Astrocyte of the cerebellum (primary cell): ENCODE results near the gene SORCS2.

ENCODE experiments used
- DNase-seq: peaks from one replicate; pipeline ENCODE4 v3.0.0-alpha.2; 2011; ENCODE audit warnings: low read depth
- H3K4me3 ChIP-seq: 2 replicates; pipeline ENCODE4 v1.5.1; 2011; ENCODE audit warnings: mild to moderate bottlenecking, low read depth, low read length, moderate library complexity
- in situ Hi-C: cut with HindIII; loops from 2 replicates; pipeline ENCODE4 v1.10.0; 2017; ENCODE audit warnings: low sequenced_read_pairs
- TF ChIP-seq, protein P1 (sequence below): IDR thresholded peaks from 2 replicates; pipeline ENCODE4 v1.5.1; 2012; ENCODE audit warnings: low read length, low read depth, moderate library complexity, mild to moderate bottlenecking; ENCODE audit errors: missing control alignments

Gene SORCS2

DNA sequence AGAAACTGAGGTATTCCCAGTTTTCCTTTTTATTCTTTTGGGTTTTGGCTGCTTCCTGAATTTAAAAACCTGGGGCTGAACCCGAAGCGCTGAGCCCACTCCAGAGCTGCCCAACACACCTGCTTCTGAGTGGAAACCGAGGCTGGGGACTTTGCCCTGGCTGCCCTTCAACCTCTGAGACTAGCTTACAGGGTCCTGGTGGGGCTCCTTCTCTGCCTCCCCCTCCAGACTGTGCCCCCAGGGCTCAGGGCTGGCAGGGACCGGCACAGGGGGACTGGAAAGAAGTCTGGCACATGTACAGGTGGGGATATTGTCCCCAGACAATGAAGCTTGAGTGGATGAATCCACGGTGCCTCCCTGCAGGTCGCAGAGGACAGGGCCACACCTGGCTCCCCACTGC is 482.8 kb downstream of the SORCS2 start:
- DNase-seq, result no peak
- TF ChIP-seq, protein P1, sequence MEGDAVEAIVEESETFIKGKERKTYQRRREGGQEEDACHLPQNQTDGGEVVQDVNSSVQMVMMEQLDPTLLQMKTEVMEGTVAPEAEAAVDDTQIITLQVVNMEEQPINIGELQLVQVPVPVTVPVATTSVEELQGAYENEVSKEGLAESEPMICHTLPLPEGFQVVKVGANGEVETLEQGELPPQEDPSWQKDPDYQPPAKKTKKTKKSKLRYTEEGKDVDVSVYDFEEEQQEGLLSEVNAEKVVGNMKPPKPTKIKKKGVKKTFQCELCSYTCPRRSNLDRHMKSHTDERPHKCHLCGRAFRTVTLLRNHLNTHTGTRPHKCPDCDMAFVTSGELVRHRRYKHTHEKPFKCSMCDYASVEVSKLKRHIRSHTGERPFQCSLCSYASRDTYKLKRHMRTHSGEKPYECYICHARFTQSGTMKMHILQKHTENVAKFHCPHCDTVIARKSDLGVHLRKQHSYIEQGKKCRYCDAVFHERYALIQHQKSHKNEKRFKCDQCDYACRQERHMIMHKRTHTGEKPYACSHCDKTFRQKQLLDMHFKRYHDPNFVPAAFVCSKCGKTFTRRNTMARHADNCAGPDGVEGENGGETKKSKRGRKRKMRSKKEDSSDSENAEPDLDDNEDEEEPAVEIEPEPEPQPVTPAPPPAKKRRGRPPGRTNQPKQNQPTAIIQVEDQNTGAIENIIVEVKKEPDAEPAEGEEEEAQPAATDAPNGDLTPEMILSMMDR, result no peak
- no peak overlapping the region for H3K4me3 ChIP-seq
- in situ Hi-C loops, result no loop called here

DNA sequence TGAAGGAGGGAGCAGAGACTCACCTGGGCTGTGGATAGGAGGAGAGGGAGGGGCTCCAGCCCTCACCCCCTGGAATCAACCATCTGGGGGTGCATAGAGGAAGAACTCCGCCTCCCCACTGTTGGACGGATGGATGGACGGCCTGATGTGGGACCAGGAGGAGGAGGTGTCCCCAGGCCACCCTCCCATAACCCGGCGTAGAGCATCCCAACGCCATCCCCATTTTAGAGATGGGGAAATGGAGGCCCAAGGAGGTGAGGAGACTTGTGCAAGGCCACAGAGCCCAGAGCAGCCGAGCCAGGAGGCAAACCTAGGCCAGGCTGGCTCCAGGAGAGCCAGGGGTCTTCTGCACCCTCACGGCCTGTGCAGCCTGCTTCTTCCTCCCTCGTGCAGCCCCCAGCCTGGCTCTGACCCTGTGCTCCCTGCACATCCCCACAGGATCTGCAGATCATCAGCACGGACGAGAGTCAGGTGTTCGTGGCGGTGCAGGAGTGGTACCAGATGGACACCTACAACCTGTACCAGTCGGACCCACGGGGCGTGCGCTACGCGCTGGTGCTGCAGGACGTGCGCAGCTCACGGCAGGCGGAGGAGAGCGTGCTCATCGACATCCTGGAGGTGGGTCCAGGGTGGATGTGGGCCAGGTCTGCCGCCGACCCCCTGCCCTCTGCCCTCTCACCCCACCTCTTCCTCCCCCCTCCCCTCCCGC is 483.4 kb downstream of the SORCS2 start:
- TF ChIP-seq, protein P1, result no peak
- in situ Hi-C loops, result no loop called here

DNA sequence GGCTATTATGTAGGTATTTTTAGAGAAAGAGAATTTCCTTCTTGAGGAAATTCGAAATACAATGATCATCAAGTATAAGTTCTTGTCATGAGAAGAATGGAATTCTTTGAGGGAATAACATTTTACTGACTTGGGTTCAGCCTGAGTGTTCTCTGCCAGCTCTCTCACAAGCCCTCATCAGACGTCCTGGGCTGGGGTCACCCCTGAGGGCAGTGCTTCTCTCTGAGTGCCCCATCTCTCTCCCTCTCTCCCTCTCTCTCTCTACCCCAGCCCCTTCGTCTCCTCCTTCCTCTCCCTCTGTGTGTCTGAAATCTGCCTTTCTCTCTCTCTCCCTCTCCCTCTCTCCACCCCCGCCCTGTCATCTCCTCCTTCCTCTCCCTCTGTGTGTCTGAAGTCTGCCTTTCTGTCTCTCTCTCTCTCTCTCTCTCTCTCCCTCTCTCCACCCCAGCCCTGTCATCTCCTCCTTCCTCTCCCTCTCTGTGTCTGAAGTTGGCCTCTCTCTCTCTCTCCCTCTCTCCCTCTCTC is 484.1 kb downstream of the SORCS2 start:
- no peak for DNase-seq
- in situ Hi-C loops, result no loop called here
- no peak overlapping the region for H3K4me3 ChIP-seq
- TF ChIP-seq, protein P1, result no peak

More for the DNA sequence above, 483.4 kb downstream of the SORCS2 start:
- DNase-seq, result no peak
- H3K4me3 ChIP-seq, result no peak overlapping the region

DNA sequence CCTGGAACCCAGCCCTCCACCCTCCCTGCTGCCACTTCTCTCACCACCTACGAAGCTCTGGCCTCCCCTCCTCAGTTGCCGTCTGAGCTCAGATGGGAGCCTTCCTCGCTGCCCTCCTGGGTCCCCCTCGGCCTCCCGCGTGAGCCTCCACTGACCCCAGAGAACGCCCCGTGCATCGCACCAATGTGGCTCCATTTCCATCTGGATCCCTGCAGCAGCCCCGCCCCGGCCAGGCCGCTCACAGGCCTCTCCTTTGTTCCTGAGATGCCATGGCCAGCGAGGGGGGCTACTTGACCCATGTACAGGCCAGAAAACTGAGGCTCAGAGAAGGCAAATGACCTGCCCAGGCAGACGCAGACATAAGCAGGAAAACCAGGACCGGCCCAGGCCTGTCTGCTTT is 484.7 kb downstream of the SORCS2 start:
- TF ChIP-seq, protein P1, result no peak
- DNase-seq, result no peak
- no peak overlapping the region for H3K4me3 ChIP-seq
- in situ Hi-C loops, result no loop called here

DNA sequence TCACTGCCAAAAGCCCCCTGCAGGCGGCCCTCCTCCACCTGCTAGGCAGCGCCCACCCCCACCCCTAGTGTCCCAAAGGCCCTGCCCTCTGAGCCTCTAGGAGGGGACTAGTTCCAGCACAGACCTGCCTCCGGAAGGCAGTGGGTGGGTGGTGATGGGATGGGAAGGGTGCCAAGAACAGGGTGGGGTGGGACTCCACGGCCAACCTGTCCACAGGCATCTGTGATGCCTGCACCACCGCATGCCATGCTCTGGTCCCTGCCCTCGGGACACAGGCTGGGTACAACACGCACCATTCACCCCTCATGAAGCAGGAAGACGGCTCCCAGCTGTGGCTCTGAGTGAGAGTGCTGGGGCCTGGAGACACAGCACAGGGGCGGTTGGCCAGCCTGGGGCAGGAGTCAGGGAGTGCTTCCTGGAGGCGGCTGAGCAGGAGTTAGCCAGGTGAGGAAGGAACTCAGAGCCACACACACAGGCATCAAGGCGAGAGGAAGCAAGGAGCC is 485.5 kb downstream of the SORCS2 start:
- in situ Hi-C loops, result no loop called here

DNA sequence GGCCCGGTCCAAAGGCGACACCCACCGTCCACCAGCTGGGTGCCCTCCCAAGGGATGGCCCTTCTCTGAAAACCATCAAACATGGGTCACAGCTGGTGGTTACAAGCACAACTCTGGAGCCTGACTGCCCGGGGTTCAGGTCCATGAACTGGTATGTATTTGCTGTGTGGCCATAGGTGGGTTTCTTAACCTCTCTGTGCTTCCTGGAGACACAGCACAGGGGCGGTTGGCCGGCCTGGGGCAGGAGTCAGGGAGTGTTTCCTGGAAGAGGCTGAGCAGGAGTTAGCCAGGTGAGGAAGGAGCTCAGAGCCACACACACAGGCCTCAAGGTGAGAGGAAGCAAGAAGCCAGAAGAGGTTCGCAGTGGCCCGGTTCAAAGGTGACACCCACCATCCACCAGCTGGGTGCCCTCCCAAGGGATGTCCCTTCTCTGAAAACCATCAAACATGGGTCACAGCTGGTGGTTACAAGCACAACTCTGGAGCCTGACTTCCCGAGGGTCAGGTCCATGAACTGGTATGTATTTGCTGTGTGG is 486.0 kb downstream of the SORCS2 start:
- in situ Hi-C loops, result no loop called here
- DNase-seq, result no peak
- TF ChIP-seq, protein P1, result no peak
- no peak overlapping the region for H3K4me3 ChIP-seq

More for the DNA sequence above, 485.5 kb downstream of the SORCS2 start:
- TF ChIP-seq, protein P1, result no peak
- DNase-seq, result no peak
- no peak overlapping the region for H3K4me3 ChIP-seq
